H9 (cell line): Measurements from ENCODE around the gene NDUFS2. TPM values are rescaled to one million over a fixed set of nuclear protein-coding genes. Genes with fewer than 3 reads are reported as not detected.
"Not testable (repeated sequence)": the region's sequence is repeated elsewhere in the genome, so short reads cannot be mapped to it uniquely, and the experiment has no call there.

Source experiments
- DNase-seq: peaks from one replicate; pipeline ENCODE4 v3.0.0-alpha.2; 2017
- H2AFZ ChIP-seq: one replicate; pipeline ENCODE4 v1.6.1; 2013; ENCODE audit warnings: mild to moderate bottlenecking, low read length, control low read depth, moderate library complexity
- H2AK5ac ChIP-seq: 2 replicates; pipeline ENCODE4 v1.6.1; 2013; ENCODE audit warnings: low read length, control low read depth, mixed read lengths; ENCODE audit not compliant: insufficient read length
- H2BK120ac ChIP-seq: one replicate; pipeline ENCODE4 v1.6.1; 2013; ENCODE audit warnings: low read depth, mild to moderate bottlenecking, low read length, control low read depth, inconsistent platforms; ENCODE audit not compliant: poor library complexity, severe bottlenecking
- H2BK12ac ChIP-seq: 2 replicates; pipeline ENCODE4 v1.6.1; 2013; ENCODE audit warnings: low read length, control low read depth, mixed read lengths, low read depth; ENCODE audit not compliant: insufficient read length
- H2BK15ac ChIP-seq: 2 replicates; pipeline ENCODE4 v1.6.1; 2013; ENCODE audit warnings: low read depth, low read length, control low read depth
- H2BK20ac ChIP-seq: one replicate; pipeline ENCODE4 v1.6.1; 2013; ENCODE audit warnings: low read depth, mild to moderate bottlenecking, low read length, control low read depth, inconsistent platforms; ENCODE audit not compliant: poor library complexity, severe bottlenecking
- H2BK5ac ChIP-seq: 2 replicates; pipeline ENCODE4 v1.6.1; 2013; ENCODE audit warnings: low read length, control low read depth, mixed read lengths; ENCODE audit not compliant: insufficient read length
- H3K14ac ChIP-seq: 2 replicates; pipeline ENCODE4 v1.6.1; 2013; ENCODE audit warnings: low read length, control low read depth; ENCODE audit not compliant: insufficient read depth
- H3K18ac ChIP-seq: 2 replicates; pipeline ENCODE4 v1.6.1; 2013; ENCODE audit warnings: low read depth, mild to moderate bottlenecking, mixed read lengths, low read length, control low read depth; ENCODE audit not compliant: insufficient read length
- H3K23ac ChIP-seq: 2 replicates; pipeline ENCODE4 v1.6.1; 2013; ENCODE audit warnings: low read length, control low read depth, mixed read lengths, low read depth; ENCODE audit not compliant: insufficient read length
- H3K23me2 ChIP-seq: 2 replicates; pipeline ENCODE4 v1.6.1; 2013; ENCODE audit warnings: low read depth, mild to moderate bottlenecking, mixed read lengths, low read length, control low read depth; ENCODE audit not compliant: insufficient read length, poor library complexity, severe bottlenecking
- H3K27ac ChIP-seq: 2 replicates; pipeline ENCODE4 v1.5.1; 2013; ENCODE audit warnings: low read length, control low read depth, mixed read lengths, low read depth; ENCODE audit not compliant: insufficient read length
- H3K27me3 ChIP-seq: 2 replicates; pipeline ENCODE4 v1.6.1; 2013; ENCODE audit warnings: low read length, control low read depth, inconsistent platforms; ENCODE audit not compliant: insufficient read depth
- H3K4ac ChIP-seq: 2 replicates; pipeline ENCODE4 v1.6.1; 2013; ENCODE audit warnings: low read depth, mild to moderate bottlenecking, control low read depth, inconsistent platforms, low read length, moderate library complexity
- H3K4me1 ChIP-seq: 2 replicates; pipeline ENCODE4 v1.6.1; 2013; ENCODE audit warnings: low read length, control low read depth, inconsistent platforms; ENCODE audit not compliant: insufficient read depth
- H3K4me2 ChIP-seq: 2 replicates; pipeline ENCODE4 v1.6.1; 2013; ENCODE audit warnings: low read length, control low read depth, mixed read lengths; ENCODE audit not compliant: insufficient read length, insufficient read depth
- H3K56ac ChIP-seq: 2 replicates; pipeline ENCODE4 v1.6.1; 2013; ENCODE audit warnings: low read depth, mild to moderate bottlenecking, mixed read lengths, low read length, control low read depth; ENCODE audit not compliant: insufficient read length
- H3K79me1 ChIP-seq: 2 replicates; pipeline ENCODE4 v1.6.1; 2013; ENCODE audit warnings: low read depth, mild to moderate bottlenecking, moderate library complexity, low read length, control low read depth, inconsistent platforms; ENCODE audit not compliant: insufficient read depth, poor library complexity, severe bottlenecking
- H3K79me2 ChIP-seq: 2 replicates; pipeline ENCODE4 v1.6.1; 2013; ENCODE audit warnings: low read length, control low read depth, inconsistent platforms; ENCODE audit not compliant: insufficient read depth
- H3K9ac ChIP-seq: 2 replicates; pipeline ENCODE4 v1.6.1; 2013; ENCODE audit warnings: low read length, control low read depth, mixed read lengths; ENCODE audit not compliant: insufficient read length; ENCODE audit errors: extremely low read depth
- H3K9me3 ChIP-seq: one replicate; pipeline ENCODE4 v1.6.1; 2013; ENCODE audit warnings: low read depth, low read length, inconsistent platforms; ENCODE audit not compliant: control insufficient read depth
- H3T11ph ChIP-seq: one replicate; pipeline ENCODE4 v1.6.1; 2013; ENCODE audit warnings: mild to moderate bottlenecking, low read length, control low read depth, inconsistent platforms
- H4K20me1 ChIP-seq: one replicate; pipeline ENCODE4 v1.6.1; 2013; ENCODE audit not compliant: control insufficient read depth, insufficient read length, insufficient read depth
- H4K5ac ChIP-seq: 2 replicates; pipeline ENCODE4 v1.6.1; 2013; ENCODE audit warnings: low read depth, mild to moderate bottlenecking, mixed read lengths, low read length, control low read depth; ENCODE audit not compliant: insufficient read length
- H4K8ac ChIP-seq: replicated peaks from 2 replicates; pipeline ENCODE4 v1.6.1; 2013; ENCODE audit warnings: low read length, control low read depth, mixed read lengths, low read depth; ENCODE audit not compliant: insufficient read length
- H4K91ac ChIP-seq: 2 replicates; pipeline ENCODE4 v1.6.1; 2013; ENCODE audit warnings: low read depth, mild to moderate bottlenecking, moderate library complexity, mixed read lengths, low read length, control low read depth; ENCODE audit not compliant: insufficient read length
- H3K27ac Mint-ChIP-seq, 3 experiments: 2 replicates in 2 of 3; 3 replicates in 1 of 3; pipeline ENCODE4 v1.8.0; 2020 to 2021; ENCODE audit warnings: mixed read lengths in 3 of 3, mild to moderate bottlenecking in 1 of 3, moderate library complexity in 1 of 3
- H3K27me3 Mint-ChIP-seq: 2 replicates; pipeline ENCODE4 v1.8.0; 2021; ENCODE audit warnings: low read depth, mild to moderate bottlenecking, moderate library complexity, mixed read lengths
- H3K36me3 Mint-ChIP-seq, 3 experiments: 2 replicates in 2 of 3; 3 replicates in 1 of 3; pipeline ENCODE4 v1.8.0; 2020 to 2021; ENCODE audit warnings: low read depth in 3 of 3, mixed read lengths in 3 of 3; ENCODE audit not compliant: insufficient read depth in 1 of 3
- H3K4me1 Mint-ChIP-seq, 2 experiments: 2 replicates each; pipeline ENCODE4 v1.8.0; 2020; ENCODE audit warnings: mixed read lengths in 2 of 2
- H3K4me3 Mint-ChIP-seq, 2 experiments: 2 replicates in 1 of 2; 3 replicates in 1 of 2; pipeline ENCODE4 v1.8.0; 2020 to 2021; ENCODE audit warnings: mild to moderate bottlenecking in 2 of 2, mixed read lengths in 2 of 2, moderate library complexity in 1 of 2
- H3K9me3 Mint-ChIP-seq, 2 experiments: 2 replicates in 1 of 2; 3 replicates in 1 of 2; pipeline ENCODE4 v1.8.0; 2020; ENCODE audit warnings: mild to moderate bottlenecking in 2 of 2, mixed read lengths in 2 of 2, moderate library complexity in 1 of 2
- CTCF ChIP-seq: fragments of 200-600 bp; sonication (generic); conservative IDR thresholded peaks from 3 replicates; pipeline ENCODE4 v1.8.0; 2021; ENCODE audit warnings: antibody characterized with exemption, mild to moderate bottlenecking
- WGBS: extraction: QIAGEN DNeasy Blood & Tissue Kit; methylation state at CpG from one replicate; pipeline ENCODE4 v1.1.7; 2013; ENCODE audit warnings: missing lambda C conversion rate, low lambda C conversion rate, mixed read lengths; ENCODE audit not compliant: insufficient read length; ENCODE audit errors: extremely low coverage; 5-methylcytosine and 5-hydroxymethylcytosine counted together
- total RNA-seq: library from RNA; stranded (reverse); gene quantifications from 2 replicates; pipeline ENCODE4 v1.2.1, GENCODE V29; 2021

The NDUFS2 gene
- total RNA-seq, 1 experiment from 2014 or later, result 84.5 TPM

- Histone ChIP-seq H2BK120ac (no peak overlapping the region), H3K14ac (no peak overlapping the region), H3K4me1 (no peaks in the 10 kb centered on the region), H2BK15ac (no peak overlapping the region), H3K23me2 (no peaks in the 10 kb centered on the region), H2BK12ac (no peak overlapping the region), H4K8ac (no peak overlapping the region), H3K79me1 (no peaks in the 10 kb centered on the region), H2BK20ac (no peak overlapping the region), H3K56ac (no peak overlapping the region), H2AK5ac (no peak overlapping the region), H3K18ac (no peak overlapping the region), H3K23ac (no peak overlapping the region), H3K4me2 (no peak overlapping the region), H3K9me3 (peaks cover under 1% of the 10 kb centered on the region), H3K9ac (no peak overlapping the region), H3K27ac (no peak overlapping the region), H2BK5ac (no peak overlapping the region), H4K20me1 (no peaks in the 10 kb centered on the region), H3T11ph (no peak overlapping the region), H4K5ac (no peak overlapping the region), H3K79me2 (no peaks in the 10 kb centered on the region), H2AFZ (no peak overlapping the region), H3K4ac (no peak overlapping the region), H4K91ac (no peak overlapping the region), H3K27me3 (no peaks in the 10 kb centered on the region)
- Mint-ChIP-seq H3K9me3 (peaks cover 11 to 13% of the 10 kb centered on the region in 2 experiments), H3K4me3 (no peak overlapping the region), H3K36me3 (peaks cover 0 to 5% (median 4%) of the 10 kb centered on the region in 3 experiments; a peak in 3 of 7 replicates), H3K4me1 (peaks cover 0 to 5% of the 10 kb centered on the region in 2 experiments; a peak in 3 of 4 replicates), H3K27me3 (peaks cover 21% of the 10 kb centered on the region), H3K27ac (no peak overlapping the region)
- WGBS, result no CpG with 5 or more reads among the region's 8 CpGs
- no peak for TF ChIP-seq CTCF
- DNase-seq, result no peak
Observed at GRCh38 chr1:161251579-161251978, 49.4 kb downstream of the NDUFS2 start.

DNA sequence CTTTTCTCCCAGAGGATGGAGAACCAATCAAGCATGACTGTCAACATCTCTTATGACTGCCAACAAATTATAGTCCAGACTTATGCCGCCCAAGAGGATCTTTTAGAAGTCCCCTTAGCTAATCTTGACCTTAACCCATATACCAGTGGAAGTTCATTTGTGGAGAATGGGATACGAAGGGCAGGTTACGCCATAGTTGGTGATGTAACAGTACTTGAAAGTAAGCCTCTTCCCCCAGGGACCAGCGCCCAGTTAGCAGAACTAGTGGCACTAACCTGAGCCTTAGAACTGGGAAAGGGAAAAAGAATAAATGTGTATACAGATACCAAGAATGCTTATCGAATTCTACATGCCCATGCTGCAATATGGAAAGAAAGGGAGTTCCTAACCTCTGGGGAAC lies 53.1 kb downstream of the NDUFS2 start:
- not testable (repeated sequence) for H3K9ac ChIP-seq, H4K8ac ChIP-seq, H3K4ac ChIP-seq, H3K4me2 ChIP-seq, H3K27ac ChIP-seq, H3K27ac Mint-ChIP-seq, H3K18ac ChIP-seq, H3K56ac ChIP-seq, H3K4me3 Mint-ChIP-seq, H4K5ac ChIP-seq, H3K4me1 ChIP-seq, H4K20me1 ChIP-seq, H2BK15ac ChIP-seq, DNase-seq, H2BK5ac ChIP-seq, H2BK120ac ChIP-seq, H2AK5ac ChIP-seq, H3K79me2 ChIP-seq, H2AFZ ChIP-seq, H2BK12ac ChIP-seq, H2BK20ac ChIP-seq, H3K23ac ChIP-seq, H3K9me3 ChIP-seq, H3T11ph ChIP-seq, H3K14ac ChIP-seq, H4K91ac ChIP-seq, H3K79me1 ChIP-seq
- Mint-ChIP-seq H3K4me1 (peaks cover 9 to 16% of the 10 kb centered on the region in 2 experiments), H3K36me3 (peaks cover 13 to 20% (median 14%) of the 10 kb centered on the region in 3 experiments), H3K9me3 (peaks cover 27 to 28% of the 10 kb centered on the region in 2 experiments), H3K27me3 (peaks cover 56% of the 10 kb centered on the region)
- Histone ChIP-seq H3K23me2 (peaks cover 11% of the 10 kb centered on the region), H3K27me3 (peaks cover 12% of the 10 kb centered on the region; the same call in 1 of the 2 replicates)
- WGBS, result no CpG with 5 or more reads among the region's 5 CpGs
